ENCODE measurements around the gene RABAC1. TPM values are rescaled to one million over a fixed set of nuclear protein-coding genes. Genes with fewer than 3 reads are reported as not detected.

Gene RABAC1
- total and polyA plus RNA-seq, 2 of the 13 experiments (the other 11 are each of a cell fraction or from before 2014, with no cell fraction given), result 37.4 to 74.0 TPM

DNA sequence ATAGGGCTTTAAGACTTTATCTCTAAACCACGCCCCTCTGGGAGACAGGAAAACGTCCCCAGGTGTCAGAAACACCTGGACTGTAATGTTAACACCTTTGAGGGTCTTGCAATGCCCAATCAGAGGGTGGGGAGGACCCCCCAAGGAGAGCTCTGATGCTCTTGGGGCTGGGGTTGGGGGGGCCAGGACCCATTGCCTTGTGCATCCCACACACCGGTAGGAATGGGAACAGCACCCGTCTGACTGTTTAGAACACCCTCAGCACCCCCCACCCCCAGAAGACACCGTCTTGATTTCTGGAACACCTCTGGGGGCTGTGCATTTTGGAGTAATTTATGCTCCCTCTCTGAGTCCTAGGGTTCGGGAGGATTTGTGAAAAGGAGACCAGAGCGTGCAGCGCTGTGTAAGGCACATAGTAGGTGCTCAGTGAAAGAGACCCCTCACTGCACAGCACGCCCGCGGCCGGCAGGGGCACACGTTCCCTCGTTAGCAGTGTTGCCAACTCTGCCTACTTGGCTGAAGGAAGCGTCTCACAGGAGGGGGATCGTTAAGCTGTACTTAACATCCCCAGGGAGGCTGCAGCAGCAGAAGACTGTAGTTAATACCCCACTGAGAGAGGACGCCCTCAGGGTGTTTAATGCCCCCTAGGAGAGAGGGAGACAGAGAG is 28.1 kb downstream of the RABAC1 start (continued):
- TF ChIP-seq, protein P1, sequence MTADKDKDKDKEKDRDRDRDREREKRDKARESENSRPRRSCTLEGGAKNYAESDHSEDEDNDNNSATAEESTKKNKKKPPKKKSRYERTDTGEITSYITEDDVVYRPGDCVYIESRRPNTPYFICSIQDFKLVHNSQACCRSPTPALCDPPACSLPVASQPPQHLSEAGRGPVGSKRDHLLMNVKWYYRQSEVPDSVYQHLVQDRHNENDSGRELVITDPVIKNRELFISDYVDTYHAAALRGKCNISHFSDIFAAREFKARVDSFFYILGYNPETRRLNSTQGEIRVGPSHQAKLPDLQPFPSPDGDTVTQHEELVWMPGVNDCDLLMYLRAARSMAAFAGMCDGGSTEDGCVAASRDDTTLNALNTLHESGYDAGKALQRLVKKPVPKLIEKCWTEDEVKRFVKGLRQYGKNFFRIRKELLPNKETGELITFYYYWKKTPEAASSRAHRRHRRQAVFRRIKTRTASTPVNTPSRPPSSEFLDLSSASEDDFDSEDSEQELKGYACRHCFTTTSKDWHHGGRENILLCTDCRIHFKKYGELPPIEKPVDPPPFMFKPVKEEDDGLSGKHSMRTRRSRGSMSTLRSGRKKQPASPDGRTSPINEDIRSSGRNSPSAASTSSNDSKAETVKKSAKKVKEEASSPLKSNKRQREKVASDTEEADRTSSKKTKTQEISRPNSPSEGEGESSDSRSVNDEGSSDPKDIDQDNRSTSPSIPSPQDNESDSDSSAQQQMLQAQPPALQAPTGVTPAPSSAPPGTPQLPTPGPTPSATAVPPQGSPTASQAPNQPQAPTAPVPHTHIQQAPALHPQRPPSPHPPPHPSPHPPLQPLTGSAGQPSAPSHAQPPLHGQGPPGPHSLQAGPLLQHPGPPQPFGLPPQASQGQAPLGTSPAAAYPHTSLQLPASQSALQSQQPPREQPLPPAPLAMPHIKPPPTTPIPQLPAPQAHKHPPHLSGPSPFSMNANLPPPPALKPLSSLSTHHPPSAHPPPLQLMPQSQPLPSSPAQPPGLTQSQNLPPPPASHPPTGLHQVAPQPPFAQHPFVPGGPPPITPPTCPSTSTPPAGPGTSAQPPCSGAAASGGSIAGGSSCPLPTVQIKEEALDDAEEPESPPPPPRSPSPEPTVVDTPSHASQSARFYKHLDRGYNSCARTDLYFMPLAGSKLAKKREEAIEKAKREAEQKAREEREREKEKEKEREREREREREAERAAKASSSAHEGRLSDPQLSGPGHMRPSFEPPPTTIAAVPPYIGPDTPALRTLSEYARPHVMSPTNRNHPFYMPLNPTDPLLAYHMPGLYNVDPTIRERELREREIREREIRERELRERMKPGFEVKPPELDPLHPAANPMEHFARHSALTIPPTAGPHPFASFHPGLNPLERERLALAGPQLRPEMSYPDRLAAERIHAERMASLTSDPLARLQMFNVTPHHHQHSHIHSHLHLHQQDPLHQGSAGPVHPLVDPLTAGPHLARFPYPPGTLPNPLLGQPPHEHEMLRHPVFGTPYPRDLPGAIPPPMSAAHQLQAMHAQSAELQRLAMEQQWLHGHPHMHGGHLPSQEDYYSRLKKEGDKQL (CRISPR knock-in tag; IDR thresholded peaks at IDR 0.05; ENCODE audit: low read depth), result no peak
- TF ChIP-seq POLR2A (IDR thresholded peaks at IDR 0.05; ENCODE audit: insufficient read depth in 1 of 2, low read depth in 2 of 2, low read length in 2 of 2) (no peak), MED1 (CRISPR knock-in tag; IDR thresholded peaks at IDR 0.05) (no peak)

DNA sequence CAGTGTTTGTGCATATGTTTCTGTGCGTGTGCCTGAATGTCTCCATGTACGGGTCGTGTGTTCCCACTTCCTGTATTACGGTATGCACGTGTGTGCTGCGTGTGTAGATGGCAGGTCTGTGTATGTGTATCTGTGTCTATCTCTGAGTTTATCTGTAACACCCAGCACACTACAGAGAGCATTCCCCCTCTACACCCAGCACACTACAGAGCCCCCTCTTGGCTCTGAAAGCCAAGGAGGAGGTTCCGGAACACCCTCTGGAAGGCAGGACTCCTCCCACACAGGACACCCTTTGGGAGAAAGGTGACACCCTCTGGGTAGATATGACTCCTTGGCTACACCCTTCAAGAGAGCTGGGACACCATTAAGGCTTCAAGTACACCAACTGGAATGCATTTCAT is 28.8 kb downstream of the RABAC1 start:
- CTCF ChIA-PET (ENCODE audit: low intra/inter-chr PET ratio, low total read pairs), result no interaction called here
- peaks cover 11 to 91% of the 10 kb centered on the region in 2 experiments for H3K27me3 ChIP-seq (ENCODE audit: control insufficient read depth in 1 of 2, insufficient read depth in 2 of 2, low read length in 2 of 2)
- TF ChIP-seq NFKB2 (CRISPR knock-in tag; IDR thresholded peaks at IDR 0.05; ENCODE audit: borderline replicate concordance), result no peak
- TF ChIP-seq, protein P2, sequence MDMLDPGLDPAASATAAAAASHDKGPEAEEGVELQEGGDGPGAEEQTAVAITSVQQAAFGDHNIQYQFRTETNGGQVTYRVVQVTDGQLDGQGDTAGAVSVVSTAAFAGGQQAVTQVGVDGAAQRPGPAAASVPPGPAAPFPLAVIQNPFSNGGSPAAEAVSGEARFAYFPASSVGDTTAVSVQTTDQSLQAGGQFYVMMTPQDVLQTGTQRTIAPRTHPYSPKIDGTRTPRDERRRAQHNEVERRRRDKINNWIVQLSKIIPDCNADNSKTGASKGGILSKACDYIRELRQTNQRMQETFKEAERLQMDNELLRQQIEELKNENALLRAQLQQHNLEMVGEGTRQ (IDR thresholded peaks at IDR 0.05; ENCODE audit: low read depth, low read length), result no peak
- TF ChIP-seq, protein P2 (CRISPR knock-in tag; IDR thresholded peaks at IDR 0.05; ENCODE audit: borderline replicate concordance), result no peak
- TF ChIP-seq ERF (CRISPR knock-in tag; IDR thresholded peaks at IDR 0.05), result no peak
- TF ChIP-seq ZNF703 (CRISPR knock-in tag; IDR thresholded peaks at IDR 0.05; ENCODE audit: borderline replicate concordance), result no peak
- TF ChIP-seq FOSL2 (CRISPR knock-in tag; IDR thresholded peaks at IDR 0.05), result no peak
- peaks cover 4% of the 10 kb centered on the region; the same call in 1 of the 2 replicates for H4K20me1 ChIP-seq (ENCODE audit: insufficient read depth, low read length)
- H3K4me3 ChIP-seq (replicated peaks in 1 of 3; ENCODE audit: insufficient read depth in 1 of 3, low read depth in 2 of 3, low read length in 3 of 3), result no peak overlapping the region
- H2AFZ ChIP-seq (ENCODE audit: low read length), result no peak overlapping the region
- peaks cover 11% of the 10 kb centered on the region for H3K4me1 ChIP-seq (ENCODE audit: insufficient read depth, low read length)
- H3K4me2 ChIP-seq (ENCODE audit: low read depth, low read length), result no peak overlapping the region
- no peak overlapping the region for H3K27ac ChIP-seq (ENCODE audit: extremely low read length, insufficient read depth, low read length)
- ATAC-seq (no peak), FAIRE-seq (no peak), DNase-seq (ENCODE audit: low spot score) (no peak)
- in situ Hi-C loops (cut with HindIII; ENCODE audit: extremely low pct_ligation_motif_present, low pct_unique_long_range_greater_than_20kb), result loop anchor here (10.0 kb wide), 1 partner anchor 46 kb away; the partner anchor contains the start of gene ARHGEF1
- no peaks in the 10 kb centered on the region for H3K79me2 ChIP-seq (ENCODE audit: insufficient read depth, low read length)
- intact Hi-C loops (cut with micrococcal nuclease; ENCODE audit: unreplicated experiment), result no loop called here
- H3K36me3 ChIP-seq (replicated peaks in 1 of 2; ENCODE audit: control insufficient read depth in 1 of 2, insufficient read depth in 2 of 2, low read length in 2 of 2), result no peaks in the 10 kb centered on the region
- WGBS (ENCODE audit: low lambda C conversion rate), result 43% methylated on average over 7 of the region's 7 CpGs
- no TSS peak for BruUV-seq (replicated peaks)
- H3K9me3 ChIP-seq (ENCODE audit: low read length), result no peaks in the 10 kb centered on the region
- POLR2A ChIA-PET, result no interaction called here
- H3K9ac ChIP-seq (ENCODE audit: insufficient read depth, low read depth, low read length), result no peak overlapping the region

Measured in HepG2 (cell line).